Stimulated activated CD8-positive, alpha-beta memory T cell treated with anti-CD3 and anti-CD28 coated beads, Interleukin-4, amount 100 ng/mL, for 48 hours (primary cell): ENCODE data around the gene GSTO2.

Source experiments
- DNase-seq: peaks from one replicate; pipeline ENCODE4 v3.0.0-alpha.2; 2020

Gene GSTO2

DNA sequence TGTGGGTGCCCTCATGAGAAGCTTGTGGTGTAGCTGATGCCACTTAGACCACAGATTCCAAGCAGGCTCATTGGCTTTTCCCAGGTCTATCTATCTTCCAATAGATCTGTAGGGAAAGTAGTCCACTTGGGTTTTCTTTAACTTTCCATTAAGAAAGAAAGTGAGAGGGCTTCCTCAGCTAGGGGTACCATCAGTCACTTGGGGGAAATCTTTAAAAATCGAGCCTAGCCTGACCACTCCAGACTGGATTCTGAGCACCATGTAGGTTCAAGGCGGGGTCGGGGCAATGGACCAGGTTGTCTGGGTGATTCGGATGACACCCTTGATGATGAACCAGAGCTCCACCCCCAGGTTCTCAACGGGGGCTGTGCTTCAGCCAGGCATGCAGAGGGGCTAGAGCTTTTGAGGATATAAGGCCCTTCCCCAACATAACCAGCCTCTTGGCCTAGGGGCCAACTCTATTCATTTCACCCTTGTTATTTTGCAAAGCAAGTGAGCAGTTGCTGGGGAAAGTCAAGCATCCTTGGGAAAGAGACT lies 42.3 kb downstream of the GSTO2 start:
- DNase-seq: no peak

GRCh38 chr10:104314591-104315485 lies 45.9 kb downstream of the GSTO2 start:
- no peak for DNase-seq

DNA sequence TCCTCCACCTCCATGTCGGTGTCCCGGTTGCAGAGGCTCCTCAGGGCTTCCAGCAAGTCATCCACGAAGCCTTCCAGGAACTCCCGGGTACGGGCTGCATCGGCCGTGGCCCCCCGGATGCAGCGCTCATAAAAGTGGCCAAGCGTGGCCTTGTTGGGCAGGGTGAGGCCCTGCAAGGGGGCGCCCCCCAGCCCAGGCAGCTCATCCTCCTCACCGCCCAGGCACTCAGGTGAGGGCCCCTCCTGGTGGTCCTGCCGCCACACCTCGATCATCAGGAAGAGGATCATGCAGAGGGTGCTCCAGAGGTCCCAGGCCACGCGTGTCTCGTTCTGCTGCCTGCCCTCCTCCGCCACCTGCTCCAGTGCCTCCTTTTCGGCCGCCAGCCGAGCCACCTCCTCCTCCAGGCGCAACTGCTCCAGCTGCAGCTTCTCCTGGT lies 46.5 kb downstream of the GSTO2 start:
- no peak for DNase-seq

DNA sequence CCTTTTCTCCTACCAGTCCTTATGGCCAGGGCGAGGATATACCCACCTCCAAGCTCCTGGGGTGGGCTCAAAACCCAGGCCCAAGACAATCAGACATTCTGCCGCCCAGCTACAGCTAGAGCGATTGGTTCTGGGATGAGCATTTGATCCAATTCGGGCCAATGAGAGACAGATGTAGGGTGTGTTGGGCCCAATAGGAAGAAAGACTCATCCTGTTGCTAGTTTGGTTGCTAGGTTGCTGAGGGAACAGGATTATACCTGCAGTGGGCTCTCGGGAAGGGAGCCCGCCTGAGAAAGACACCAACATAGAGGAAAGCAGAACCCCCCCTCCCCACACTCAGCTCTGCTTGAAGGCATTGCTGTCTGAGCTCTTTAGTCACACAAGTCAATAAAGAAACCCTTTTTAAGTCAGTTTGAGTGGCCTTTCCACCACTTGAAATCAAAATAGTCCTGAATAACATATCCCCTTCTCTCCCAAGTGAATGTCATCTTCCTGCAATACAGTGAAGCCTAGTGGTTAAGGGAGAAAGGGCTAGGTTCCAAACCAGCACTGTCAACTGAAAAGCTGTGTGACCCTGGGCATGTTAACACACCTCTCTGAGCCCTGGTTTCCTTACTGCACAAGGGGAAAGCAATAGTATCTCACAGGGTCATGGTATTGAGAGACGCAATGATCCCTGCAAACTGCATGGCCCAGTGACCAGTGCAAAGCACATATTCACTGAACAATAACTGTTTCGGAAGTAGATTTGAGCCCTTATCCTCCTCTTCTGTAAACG lies 47.5 kb downstream of the GSTO2 start:
- no peak for DNase-seq

DNA sequence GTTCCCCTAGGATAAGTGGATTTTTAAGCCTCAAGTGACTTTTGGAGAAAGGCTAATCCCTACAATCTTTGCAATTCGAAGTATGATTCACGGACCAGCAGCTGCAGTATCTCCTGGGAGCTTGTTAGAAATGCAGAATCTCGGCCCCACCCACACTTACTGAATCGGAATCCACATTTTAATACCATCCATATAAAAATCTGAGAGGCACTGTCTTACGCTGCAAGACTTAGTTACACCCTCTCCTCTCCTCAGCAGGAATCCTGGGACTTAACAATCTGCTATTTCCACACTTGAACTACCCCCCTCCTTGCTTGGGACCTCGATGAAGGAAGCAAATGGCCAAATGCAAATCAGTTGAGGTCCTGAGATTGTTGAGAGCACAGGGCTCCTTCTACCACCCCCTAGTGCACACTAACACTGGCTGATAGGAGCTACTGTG lies 48.3 kb downstream of the GSTO2 start:
- no peak for DNase-seq

GRCh38 chr10:104317726-104318299 lies 48.8 kb downstream of the GSTO2 start:
- no peak for DNase-seq

DNA sequence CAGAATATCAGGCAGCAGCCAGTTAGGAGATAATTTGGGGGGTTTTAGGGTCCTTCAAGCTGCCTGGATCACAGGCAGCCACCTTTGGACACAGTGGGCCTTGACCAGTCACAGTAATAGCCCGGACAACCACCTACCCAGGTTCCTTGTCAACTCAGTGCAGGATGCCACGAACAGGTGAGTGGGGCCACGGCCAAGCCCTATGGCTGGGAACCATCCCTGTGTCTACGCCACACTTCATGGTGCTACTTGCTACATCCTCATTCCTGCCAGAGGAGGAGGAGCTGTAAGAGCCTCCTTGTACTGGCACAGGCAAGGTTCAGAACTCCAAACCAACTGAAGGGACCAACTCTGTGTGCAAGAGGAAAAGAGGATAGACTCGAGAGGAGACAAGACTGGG lies 49.3 kb downstream of the GSTO2 start:
- DNase-seq: no peak

GRCh38 chr10:104318810-104319741 lies 50.1 kb downstream of the GSTO2 start:
- no peak for DNase-seq

DNA sequence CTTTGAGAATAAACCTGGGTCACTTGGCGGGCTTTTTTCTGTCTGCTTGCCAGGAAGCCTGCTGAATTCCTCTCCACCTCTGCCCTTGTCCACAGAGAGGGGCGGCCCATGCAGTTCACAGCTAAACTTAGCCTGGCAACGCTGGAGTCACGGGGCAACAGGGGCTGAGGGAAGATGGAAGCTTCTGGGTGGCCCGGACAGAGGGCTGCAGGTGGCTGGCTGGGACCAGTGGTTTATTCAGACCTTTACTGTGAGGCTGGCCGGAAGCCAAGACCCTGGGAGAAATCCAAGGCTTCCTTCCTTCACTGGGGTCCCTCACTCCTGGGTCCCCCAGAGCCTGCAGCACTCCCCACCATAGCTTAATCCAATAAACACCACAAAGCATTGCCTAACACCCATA lies 52.2 kb downstream of the GSTO2 start:
- no peak for DNase-seq

DNA sequence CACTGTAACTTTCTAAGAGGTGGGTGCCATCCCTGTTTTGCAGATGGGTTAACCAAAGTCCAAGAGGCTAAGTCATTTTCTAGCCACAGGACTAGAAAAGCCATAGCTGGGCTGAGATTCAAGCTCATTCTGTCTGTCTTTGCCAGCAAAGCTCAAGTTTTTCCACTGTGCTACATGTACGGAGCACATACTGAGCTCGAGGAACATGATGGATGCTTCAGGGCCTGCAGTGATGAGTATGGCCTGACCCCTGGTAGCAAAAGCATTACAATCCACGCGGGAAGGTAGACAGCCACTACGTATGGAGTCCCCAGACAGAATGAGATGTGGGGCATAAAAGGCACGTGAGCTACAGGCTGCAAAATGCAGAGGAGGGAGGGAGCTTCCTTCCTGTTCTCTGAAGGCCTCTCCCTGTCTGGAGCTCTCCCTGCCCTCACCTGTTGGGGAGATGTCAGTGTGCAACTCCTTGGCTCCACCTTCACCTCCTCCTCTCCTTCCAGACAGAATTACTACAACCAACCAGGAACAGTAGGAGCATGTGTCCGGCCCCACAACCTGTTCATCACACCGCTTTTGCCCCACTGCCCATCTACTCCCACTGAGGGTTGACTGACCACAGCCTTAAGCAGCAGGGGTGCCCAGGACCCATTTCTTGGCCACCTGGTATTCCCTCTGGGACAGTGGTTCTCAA lies 52.9 kb downstream of the GSTO2 start:
- no peak for DNase-seq

DNA sequence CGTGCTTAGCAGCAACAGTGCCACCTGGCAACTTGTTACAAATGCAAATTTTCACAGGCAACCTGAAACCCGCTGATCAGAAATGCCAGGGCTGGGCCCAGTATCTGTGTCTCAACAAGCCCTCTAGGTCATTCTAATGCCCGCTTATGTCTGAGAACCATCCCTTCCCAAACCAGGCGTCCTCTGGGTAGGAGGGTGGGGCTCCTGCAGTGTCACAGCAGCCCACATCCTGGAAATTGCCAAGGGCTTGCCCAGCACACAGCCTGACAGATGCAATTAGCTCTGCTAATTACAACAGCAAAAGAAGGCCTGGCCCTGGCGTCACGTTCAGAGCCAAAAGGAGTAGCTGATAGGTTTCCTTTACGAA lies 53.4 kb downstream of the GSTO2 start:
- peak; percentile 39 for DNase-seq

DNA sequence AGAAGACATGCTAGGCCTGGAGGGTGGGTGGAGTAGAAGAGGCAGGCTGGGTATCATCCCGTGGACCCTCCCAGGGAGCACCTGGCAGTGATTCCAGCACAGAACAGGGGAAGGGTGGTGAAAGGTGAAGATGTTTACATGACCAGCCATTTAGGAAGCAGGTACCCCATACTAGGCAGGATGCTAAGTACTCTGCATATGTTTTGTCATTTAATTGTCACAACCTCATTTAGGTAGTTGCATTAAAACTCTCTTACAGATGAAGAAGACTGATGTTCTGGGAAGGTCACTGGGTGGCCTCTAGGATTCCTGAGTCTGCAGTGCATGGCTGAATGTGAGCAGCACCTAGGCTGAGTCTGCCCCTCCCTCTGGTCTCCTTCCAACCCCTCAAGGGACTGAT lies 54.1 kb downstream of the GSTO2 start:
- DNase-seq: no peak

DNA sequence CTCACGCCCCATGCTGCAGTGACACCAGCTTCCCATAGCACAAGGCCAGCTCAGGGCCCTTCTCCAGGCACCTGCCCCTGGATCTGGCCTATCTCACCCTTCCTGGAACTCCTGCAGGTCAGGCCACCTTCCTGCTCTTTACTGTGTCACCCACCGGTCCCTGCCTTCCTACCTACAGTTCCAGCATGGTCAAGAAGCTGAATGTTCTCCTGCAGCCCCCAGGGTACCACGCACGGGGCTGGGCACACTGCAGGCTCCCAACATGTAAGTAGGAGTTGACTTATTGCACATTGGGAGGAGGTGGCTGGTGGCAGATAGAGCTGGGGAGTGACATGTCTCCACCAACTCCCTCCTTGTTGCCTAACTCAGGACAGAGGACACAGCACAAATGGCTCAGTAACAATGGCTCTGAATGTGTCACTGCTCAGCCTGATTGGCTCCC lies 54.8 kb downstream of the GSTO2 start:
- no peak for DNase-seq

DNA sequence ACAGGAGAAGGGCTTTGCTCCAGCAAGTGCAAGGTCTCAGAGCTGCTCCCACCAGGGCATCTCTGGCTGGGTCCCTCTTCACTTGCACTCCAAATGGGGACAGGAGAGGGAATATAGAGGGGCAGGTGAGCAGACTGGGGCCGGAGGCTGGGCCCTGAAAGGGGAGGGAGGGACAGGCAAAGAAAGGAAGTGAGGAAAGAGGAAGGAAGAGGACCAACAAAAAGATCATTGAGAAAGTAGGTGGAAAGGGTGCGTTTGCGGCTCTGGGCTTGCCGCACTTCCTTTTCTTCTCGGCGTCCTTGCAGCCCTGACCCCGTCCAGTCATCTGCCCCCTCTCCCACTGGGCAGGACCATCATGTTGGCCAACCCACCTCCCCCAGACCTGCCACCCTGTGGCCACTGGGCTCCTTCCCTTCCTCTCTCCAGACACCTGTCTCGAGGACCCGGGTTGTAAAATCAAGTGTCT lies 55.3 kb downstream of the GSTO2 start:
- no peak for DNase-seq

DNA sequence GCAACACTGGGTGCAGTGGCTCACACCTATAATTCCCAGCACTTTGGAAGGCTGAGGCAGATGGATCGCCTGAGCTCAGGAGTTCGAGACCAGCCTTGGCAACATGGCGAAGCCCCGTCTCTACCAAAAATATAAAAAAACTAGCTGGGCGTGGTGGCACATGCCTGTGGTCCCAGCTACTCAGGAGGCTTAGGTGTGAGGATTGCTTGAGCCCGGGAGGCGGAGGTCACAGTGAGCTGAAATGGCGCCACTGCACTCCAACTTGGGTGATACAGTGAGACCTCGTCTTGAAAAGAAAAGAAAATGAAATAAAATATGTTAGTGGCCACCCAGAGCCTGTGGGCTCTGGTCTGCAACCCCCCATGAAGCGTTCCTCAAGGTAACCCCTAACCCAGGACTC lies 55.9 kb downstream of the GSTO2 start:
- no peak for DNase-seq

DNA sequence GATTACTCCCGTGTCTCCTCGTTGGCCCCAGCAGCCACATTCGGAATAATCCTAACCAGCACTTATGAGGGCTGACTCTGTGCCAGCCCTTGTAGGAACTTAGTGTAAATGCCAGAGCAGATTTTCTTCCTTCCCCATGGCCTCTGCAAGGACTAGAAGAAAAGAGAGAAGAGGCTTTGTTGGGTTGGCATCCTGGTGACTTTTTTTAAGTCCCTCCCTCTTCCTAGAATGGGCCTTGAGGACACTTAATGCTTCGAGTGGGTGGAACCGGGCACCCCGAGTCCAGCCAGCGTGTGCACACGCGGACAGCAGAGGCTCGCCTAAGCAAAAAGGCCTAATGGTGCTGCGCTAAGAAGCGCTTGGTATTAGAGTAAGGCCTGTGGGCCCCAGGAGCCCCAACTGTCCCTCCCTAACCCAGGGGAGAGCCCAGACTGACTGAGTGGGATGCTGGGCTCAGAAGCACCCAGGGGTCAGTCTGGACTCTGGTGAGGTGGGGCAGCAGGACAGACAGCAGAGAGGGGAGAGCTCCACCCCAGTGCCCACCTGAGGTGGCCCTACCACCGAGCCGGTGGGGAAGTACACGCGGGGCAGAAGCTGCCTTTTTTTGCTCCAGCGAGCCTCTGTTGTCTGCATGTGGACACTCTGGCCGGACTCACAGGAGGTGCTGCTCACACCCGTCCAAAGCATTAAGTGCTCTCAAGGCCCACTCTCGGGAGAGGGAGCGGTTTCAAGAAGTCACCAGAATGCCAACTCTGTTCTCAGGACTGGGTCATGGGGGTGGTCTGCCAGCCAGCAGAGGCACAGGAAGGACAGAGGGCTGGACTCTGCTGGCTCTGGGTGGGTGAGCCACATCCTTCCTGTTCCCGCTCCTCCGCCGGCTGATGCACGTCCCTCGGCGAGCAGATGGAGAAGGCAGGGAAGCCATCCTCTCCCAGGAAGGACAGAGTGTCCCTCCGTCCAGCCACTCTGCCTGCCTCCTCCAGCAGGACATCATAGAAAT lies 56.8 kb downstream of the GSTO2 start:
- DNase-seq: no peak

GRCh38 chr10:104326991-104327610 lies 58.1 kb downstream of the GSTO2 start:
- no peak for DNase-seq

DNA sequence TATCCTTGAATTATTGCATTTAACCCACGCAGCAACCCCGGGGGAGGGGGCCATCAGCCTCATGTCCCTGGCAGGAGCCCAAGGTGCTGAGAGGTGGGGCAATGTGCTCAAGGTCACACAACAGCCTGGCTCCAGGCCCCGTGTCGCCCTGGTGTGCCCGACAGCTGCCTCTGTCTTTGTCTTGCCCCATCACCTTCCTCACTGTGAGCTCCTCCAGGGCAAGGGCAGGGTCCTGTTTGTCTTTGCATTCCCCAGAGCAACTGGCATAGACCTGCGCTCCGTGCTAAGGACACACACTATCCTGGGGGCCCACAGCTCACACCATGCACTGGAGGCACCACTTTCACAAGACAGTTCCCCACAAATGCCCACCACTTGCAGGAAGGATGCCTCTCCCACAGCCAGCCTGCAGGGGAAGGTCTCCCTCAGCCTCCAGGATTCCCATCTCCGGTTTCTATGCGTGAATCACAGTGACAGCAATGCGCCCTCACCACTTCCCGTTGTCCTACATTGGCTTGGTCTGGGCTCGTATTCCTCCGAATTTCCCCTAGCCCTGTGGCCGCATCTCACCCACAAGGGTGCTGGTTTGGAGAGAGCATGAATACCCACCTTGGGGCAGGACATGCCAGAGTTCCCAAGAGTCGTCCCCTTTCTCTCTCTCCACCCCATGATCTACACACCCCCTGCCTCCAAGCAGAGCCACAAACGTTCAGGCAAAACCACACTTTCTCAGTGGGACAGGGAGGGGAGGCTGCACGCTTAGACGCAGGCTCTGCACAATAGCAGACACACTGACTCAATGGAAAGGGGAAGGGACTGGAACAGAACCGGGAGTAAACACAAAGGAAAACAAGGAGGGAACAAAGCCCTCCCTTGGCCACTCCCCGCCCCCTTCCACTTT lies 59.0 kb downstream of the GSTO2 start:
- DNase-seq: no peak

DNA sequence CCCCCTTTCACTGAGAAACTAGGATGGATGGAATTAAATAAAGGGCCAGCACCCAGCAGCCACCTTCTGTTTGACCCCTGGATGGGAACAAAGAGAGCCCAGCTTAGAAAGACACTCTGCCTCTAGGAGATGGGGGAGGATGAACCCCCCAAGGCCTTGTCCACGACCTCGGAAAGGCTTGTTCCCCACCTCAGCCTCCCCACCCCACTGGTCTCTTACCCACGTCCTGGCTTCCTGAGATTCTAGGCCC lies 59.6 kb downstream of the GSTO2 start:
- DNase-seq: no peak
